K562 (cell line): Measurements from ENCODE around the gene HNRNPLL. TPM values are rescaled to one million over a fixed set of nuclear protein-coding genes. Genes with fewer than 3 reads are reported as not detected.

Experiments used
- ASH1L ChIP-seq: fragments of 450-650 bp; IDR thresholded peaks from 2 replicates; pipeline ENCODE4 v1.6.1; 2018; ENCODE audit warnings: borderline replicate concordance, mild to moderate bottlenecking, low read depth; ENCODE audit not compliant: partially characterized antibody
- CREB1 ChIP-seq, 2 experiments: sonication (generic) in 1 of 2; formaldehyde crosslinking in 1 of 2; IDR thresholded peaks; 2 replicates each; pipeline versions ENCODE4 v1.6.1 to v1.8.0; 2012 to 2022; ENCODE audit warnings: inconsistent platforms in 1 of 2, mild to moderate bottlenecking in 1 of 2, missing genetic modification reagents in 1 of 2, moderate library complexity in 1 of 2
- GABPB2 ChIP-seq: fragments of 250-450 bp; sonication (Bioruptor Pico); conservative IDR thresholded peaks from 2 replicates; pipeline ENCODE4 v1.5.1; 2021; ENCODE audit warnings: mild to moderate bottlenecking
- GATA2 ChIP-seq: sonication (generic); formaldehyde crosslinking; IDR thresholded peaks from 2 replicates; pipeline ENCODE4 v1.4.0; 2020; ENCODE audit warnings: mild to moderate bottlenecking, missing genetic modification reagents
- KDM2B ChIP-seq: fragments of 250-450 bp; sonication (Bioruptor Pico); IDR thresholded peaks from 2 replicates; pipeline ENCODE4 v1.8.0; 2021; ENCODE audit warnings: mild to moderate bottlenecking, moderate library complexity
- KLF6 ChIP-seq: fragments of 250-450 bp; sonication (Bioruptor Pico); IDR thresholded peaks from 2 replicates; pipeline ENCODE4 v1.4.0; 2020; ENCODE audit warnings: mild to moderate bottlenecking, moderate library complexity, borderline replicate concordance
- NFXL1 ChIP-seq: fragments of 450-650 bp; formaldehyde crosslinking; IDR thresholded peaks from 2 replicates; pipeline ENCODE4 v1.4.0; 2021; ENCODE audit warnings: mild to moderate bottlenecking
- PCBP2 ChIP-seq: fragments of 200-400 bp; formaldehyde crosslinking; IDR thresholded peaks from 2 replicates; pipeline ENCODE4 v1.6.1; 2018; ENCODE audit warnings: low read length, low read depth, mild to moderate bottlenecking, moderate library complexity; ENCODE audit not compliant: poor library complexity, severe bottlenecking
- PHF8 ChIP-seq: fragments of 200-600 bp; sonication (generic); IDR thresholded peaks from 2 replicates; pipeline ENCODE4 v1.6.1; 2012; ENCODE audit warnings: mixed run types, mild to moderate bottlenecking, inconsistent platforms, low read length, moderate library complexity, borderline replicate concordance
- PURB ChIP-seq: sonication (generic); formaldehyde crosslinking; IDR thresholded peaks from 2 replicates; pipeline ENCODE4 v1.9.0; 2021; ENCODE audit warnings: low read depth, mild to moderate bottlenecking, missing genetic modification reagents
- RBM17 ChIP-seq: fragments of 200-400 bp; formaldehyde crosslinking; IDR thresholded peaks from 2 replicates; pipeline ENCODE4 v1.6.1; 2017; ENCODE audit warnings: low read depth, mild to moderate bottlenecking, low read length, borderline replicate concordance
- SNIP1 ChIP-seq: fragments of 450-650 bp; IDR thresholded peaks from 2 replicates; pipeline ENCODE4 v1.7.1; 2017; ENCODE audit warnings: low read depth, mild to moderate bottlenecking
- SP2 ChIP-seq: IDR thresholded peaks from 2 replicates; pipeline ENCODE4 v1.6.1; 2011; ENCODE audit warnings: mild to moderate bottlenecking, low read depth, low read length, moderate library complexity; ENCODE audit not compliant: poor library complexity, severe bottlenecking; ENCODE audit errors: extremely low read depth
- ZNF76 ChIP-seq: fragments of 250-450 bp; sonication (Bioruptor Pico); IDR thresholded peaks from 2 replicates; pipeline ENCODE4 v1.4.0; 2020; ENCODE audit warnings: mild to moderate bottlenecking, moderate library complexity, borderline replicate concordance
- ZNF785 ChIP-seq: fragments of 250-450 bp; sonication (Bioruptor Pico); IDR thresholded peaks from 2 replicates; pipeline ENCODE4 v1.4.0; 2020; ENCODE audit warnings: mild to moderate bottlenecking
- polyA plus RNA-seq, 8 experiments: library from polyadenylated mRNA; depleted of rRNA in 4 of 8; stranded (reverse) in 5 of 8; unstranded in 3 of 8; fragments of >200 nt; fragmentation: Nextera tagmentation in 2 of 8; fragmentation: Illumina TruSeq in 1 of 8; extraction: Ambion mirVana in 2 of 8; extraction: Trizol in 1 of 8; gene quantifications; 2 replicates each; pipeline versions ENCODE4 v1.2.1 to v1.2.3, GENCODE V29; 2011 to 2014; ENCODE audit warnings: inconsistent platforms in 1 of 8, missing spikeins in 1 of 8
- total RNA-seq, 7 experiments: library from RNA; depleted of rRNA in 6 of 7; stranded (reverse); fragments of >200 nt in 6 of 7; fragmentation: Illumina TruSeq in 2 of 7; extraction: Trizol in 2 of 7; gene quantifications; 2 replicates each; pipeline versions ENCODE4 v1.2.1 to v1.2.3, GENCODE V29; 2011 to 2021; ENCODE audit warnings: low replicate concordance in 1 of 7
- TF ChIP-seq, protein P1 (sequence below): sonication (generic); formaldehyde crosslinking; IDR thresholded peaks from 2 replicates; pipeline ENCODE4 v1.8.1; 2022; ENCODE audit warnings: missing genetic modification reagents
- TF ChIP-seq, protein P2 (sequence below): fragments of 250-450 bp; sonication (Bioruptor Pico); IDR thresholded peaks from 2 replicates; pipeline ENCODE4 v1.4.0; 2020; ENCODE audit warnings: borderline replicate concordance
- TF ChIP-seq, protein P3 (sequence below): fragments of 250-450 bp; sonication (Bioruptor Pico); IDR thresholded peaks from 2 replicates; pipeline ENCODE4 v1.5.0; 2021
- TF ChIP-seq, protein P4 (sequence below): fragments of 450-650 bp; conservative IDR thresholded peaks from 2 replicates; pipeline ENCODE4 v1.6.1; 2016; ENCODE audit warnings: missing genetic modification characterization, low read depth, mild to moderate bottlenecking, missing compliant biosample characterization, moderate library complexity
- TF ChIP-seq, protein P5 (sequence below): fragments of 450-650 bp; IDR thresholded peaks from 2 replicates; pipeline ENCODE4 v1.6.1; 2018; ENCODE audit warnings: mild to moderate bottlenecking, low read depth; ENCODE audit not compliant: partially characterized antibody

The HNRNPLL gene
- total and polyA plus RNA-seq, 9 of the 15 experiments (the other 6 are each of a cell fraction or from before 2014, with no cell fraction given), result 19.8 to 135 (median 57.8) TPM

DNA sequence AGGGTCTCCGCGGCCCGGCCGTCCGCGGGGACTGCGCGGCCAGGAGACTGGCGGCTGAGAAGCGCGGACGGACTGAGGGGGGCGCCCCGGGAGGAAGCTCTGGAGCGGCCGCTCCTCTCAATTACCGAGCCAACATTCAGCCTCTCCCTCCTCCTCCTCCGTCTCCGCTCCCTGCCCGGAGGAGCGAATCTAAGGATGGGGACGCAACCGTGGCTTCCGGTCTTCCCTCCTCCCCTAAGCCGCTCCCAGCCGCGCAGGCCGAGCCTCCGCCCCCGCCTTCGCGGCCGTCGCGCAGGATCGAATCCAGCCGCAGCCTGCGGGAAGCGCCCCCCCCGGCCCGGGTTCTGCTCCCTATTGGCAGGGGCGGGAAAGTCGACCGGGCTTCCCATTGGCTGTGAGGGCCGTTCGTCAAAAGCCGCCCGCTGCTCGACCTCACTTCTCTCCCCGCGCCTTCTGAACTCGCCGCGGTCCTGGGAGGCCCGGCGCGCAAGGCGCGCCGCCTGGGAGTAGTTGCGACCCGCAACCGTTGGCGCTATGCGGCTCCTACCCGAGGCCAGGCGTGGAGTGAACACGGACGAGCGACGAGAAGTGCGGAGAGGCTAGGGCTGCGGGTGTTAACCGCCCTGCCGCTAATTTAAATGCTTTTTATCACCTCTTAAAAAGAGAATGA lies at the start of gene HNRNPLL (continued):
- TF ChIP-seq, protein P1, sequence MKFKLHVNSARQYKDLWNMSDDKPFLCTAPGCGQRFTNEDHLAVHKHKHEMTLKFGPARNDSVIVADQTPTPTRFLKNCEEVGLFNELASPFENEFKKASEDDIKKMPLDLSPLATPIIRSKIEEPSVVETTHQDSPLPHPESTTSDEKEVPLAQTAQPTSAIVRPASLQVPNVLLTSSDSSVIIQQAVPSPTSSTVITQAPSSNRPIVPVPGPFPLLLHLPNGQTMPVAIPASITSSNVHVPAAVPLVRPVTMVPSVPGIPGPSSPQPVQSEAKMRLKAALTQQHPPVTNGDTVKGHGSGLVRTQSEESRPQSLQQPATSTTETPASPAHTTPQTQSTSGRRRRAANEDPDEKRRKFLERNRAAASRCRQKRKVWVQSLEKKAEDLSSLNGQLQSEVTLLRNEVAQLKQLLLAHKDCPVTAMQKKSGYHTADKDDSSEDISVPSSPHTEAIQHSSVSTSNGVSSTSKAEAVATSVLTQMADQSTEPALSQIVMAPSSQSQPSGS (CRISPR knock-in tag), result no peak
- TF ChIP-seq, protein P2, sequence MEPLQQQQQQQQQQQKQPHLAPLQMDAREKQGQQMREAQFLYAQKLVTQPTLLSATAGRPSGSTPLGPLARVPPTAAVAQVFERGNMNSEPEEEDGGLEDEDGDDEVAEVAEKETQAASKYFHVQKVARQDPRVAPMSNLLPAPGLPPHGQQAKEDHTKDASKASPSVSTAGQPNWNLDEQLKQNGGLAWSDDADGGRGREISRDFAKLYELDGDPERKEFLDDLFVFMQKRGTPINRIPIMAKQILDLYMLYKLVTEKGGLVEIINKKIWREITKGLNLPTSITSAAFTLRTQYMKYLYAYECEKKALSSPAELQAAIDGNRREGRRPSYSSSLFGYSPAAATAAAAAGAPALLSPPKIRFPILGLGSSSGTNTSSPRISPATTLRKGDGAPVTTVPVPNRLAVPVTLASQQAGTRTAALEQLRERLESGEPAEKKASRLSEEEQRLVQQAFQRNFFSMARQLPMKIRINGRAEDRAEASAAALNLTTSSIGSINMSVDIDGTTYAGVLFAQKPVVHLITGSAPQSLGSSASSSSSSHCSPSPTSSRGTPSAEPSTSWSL, result no peak
- TF ChIP-seq CREB1 (IDR thresholded peaks at IDR 0.05) (peak; percentile 31), CREB1 (CRISPR knock-in tag; IDR thresholded peaks at IDR 0.05) (peak; percentile 56), KLF6 (CRISPR knock-in tag) (no peak), ZNF76 (CRISPR knock-in tag) (no peak), KDM2B (CRISPR knock-in tag) (0 out of 2 replicates have a peak, but pooled peaks have one; percentile 30), ZNF785 (CRISPR knock-in tag) (no peak), GATA2 (CRISPR knock-in tag) (no peak), PCBP2 (no peak), PHF8 (peak; percentile 79; the same call in 1 of the 2 replicates), ASH1L (peak; percentile 82), SNIP1 (no peak), GABPB2 (no peak), RBM17 (no peak), SP2 (peak; percentile 75), PURB (CRISPR knock-in tag) (no peak), NFXL1 (CRISPR knock-in tag) (no peak)
- TF ChIP-seq, protein P3, sequence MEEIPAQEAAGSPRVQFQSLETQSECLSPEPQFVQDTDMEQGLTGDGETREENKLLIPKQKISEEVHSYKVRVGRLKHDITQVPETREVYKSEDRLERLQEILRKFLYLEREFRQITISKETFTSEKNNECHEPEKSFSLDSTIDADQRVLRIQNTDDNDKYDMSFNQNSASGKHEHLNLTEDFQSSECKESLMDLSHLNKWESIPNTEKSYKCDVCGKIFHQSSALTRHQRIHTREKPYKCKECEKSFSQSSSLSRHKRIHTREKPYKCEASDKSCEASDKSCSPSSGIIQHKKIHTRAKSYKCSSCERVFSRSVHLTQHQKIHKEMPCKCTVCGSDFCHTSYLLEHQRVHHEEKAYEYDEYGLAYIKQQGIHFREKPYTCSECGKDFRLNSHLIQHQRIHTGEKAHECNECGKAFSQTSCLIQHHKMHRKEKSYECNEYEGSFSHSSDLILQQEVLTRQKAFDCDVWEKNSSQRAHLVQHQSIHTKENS, result no peak
- TF ChIP-seq, protein P4, sequence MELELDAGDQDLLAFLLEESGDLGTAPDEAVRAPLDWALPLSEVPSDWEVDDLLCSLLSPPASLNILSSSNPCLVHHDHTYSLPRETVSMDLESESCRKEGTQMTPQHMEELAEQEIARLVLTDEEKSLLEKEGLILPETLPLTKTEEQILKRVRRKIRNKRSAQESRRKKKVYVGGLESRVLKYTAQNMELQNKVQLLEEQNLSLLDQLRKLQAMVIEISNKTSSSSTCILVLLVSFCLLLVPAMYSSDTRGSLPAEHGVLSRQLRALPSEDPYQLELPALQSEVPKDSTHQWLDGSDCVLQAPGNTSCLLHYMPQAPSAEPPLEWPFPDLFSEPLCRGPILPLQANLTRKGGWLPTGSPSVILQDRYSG, result no peak
- TF ChIP-seq, protein P5, sequence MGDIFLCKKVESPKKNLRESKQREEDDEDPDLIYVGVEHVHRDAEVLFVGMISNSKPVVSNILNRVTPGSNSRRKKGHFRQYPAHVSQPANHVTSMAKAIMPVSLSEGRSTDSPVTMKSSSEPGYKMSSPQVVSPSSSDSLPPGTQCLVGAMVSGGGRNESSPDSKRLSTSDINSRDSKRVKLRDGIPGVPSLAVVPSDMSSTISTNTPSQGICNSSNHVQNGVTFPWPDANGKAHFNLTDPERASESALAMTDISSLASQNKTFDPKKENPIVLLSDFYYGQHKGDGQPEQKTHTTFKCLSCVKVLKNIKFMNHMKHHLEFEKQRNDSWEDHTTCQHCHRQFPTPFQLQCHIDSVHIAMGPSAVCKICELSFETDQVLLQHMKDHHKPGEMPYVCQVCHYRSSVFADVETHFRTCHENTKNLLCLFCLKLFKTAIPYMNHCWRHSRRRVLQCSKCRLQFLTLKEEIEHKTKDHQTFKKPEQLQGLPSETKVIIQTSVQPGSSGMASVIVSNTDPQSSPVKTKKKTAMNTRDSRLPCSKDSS, result no peak
